ENCODE data around the gene ZNF165.

DNA sequence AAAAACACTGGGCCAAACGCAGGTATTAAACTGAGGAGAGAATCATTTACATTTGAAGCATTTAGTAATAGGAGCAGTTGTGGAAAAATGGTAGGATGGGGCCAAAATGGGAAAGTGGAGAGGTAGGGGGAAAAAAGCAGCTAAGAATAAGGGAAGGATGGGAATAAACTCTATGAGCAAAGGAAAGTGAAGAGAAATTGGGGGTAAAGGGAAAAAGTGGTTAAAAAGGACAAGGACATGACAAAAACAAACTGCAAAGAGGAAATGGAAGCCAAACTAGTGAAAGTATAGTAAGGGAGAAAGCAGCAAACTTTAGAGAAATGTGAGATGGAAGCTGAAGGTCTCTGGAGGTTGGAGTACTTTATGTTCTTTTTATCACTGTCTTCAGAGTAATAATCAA lies 37.8 kb downstream of the ZNF165 start:
- TF ChIP-seq ZFP3 (CRISPR knock-in tag; IDR thresholded peaks at IDR 0.05) (no peak), OSR1 (CRISPR knock-in tag; IDR thresholded peaks at IDR 0.05) (no peak), ZNF70 (CRISPR knock-in tag; IDR thresholded peaks at IDR 0.05) (no peak), BACH2 (CRISPR knock-in tag; IDR thresholded peaks at IDR 0.05; ENCODE audit: borderline replicate concordance) (no peak), CSDC2 (CRISPR knock-in tag; IDR thresholded peaks at IDR 0.05) (no peak), TCF4 (CRISPR knock-in tag; IDR thresholded peaks at IDR 0.05; ENCODE audit: borderline replicate concordance) (no peak), ZNF8 (CRISPR knock-in tag; IDR thresholded peaks at IDR 0.05) (no peak), ARNTL (CRISPR knock-in tag; IDR thresholded peaks at IDR 0.05; ENCODE audit: borderline replicate concordance, low read depth) (no peak), PPARA (CRISPR knock-in tag; IDR thresholded peaks at IDR 0.05; ENCODE audit: borderline replicate concordance) (no peak), ZNF565 (CRISPR knock-in tag; conservative IDR thresholded peaks at IDR 0.05; ENCODE audit: low read depth) (no peak), ZFP30 (CRISPR knock-in tag; IDR thresholded peaks at IDR 0.05) (no peak)
- TF ChIP-seq, protein P1, sequence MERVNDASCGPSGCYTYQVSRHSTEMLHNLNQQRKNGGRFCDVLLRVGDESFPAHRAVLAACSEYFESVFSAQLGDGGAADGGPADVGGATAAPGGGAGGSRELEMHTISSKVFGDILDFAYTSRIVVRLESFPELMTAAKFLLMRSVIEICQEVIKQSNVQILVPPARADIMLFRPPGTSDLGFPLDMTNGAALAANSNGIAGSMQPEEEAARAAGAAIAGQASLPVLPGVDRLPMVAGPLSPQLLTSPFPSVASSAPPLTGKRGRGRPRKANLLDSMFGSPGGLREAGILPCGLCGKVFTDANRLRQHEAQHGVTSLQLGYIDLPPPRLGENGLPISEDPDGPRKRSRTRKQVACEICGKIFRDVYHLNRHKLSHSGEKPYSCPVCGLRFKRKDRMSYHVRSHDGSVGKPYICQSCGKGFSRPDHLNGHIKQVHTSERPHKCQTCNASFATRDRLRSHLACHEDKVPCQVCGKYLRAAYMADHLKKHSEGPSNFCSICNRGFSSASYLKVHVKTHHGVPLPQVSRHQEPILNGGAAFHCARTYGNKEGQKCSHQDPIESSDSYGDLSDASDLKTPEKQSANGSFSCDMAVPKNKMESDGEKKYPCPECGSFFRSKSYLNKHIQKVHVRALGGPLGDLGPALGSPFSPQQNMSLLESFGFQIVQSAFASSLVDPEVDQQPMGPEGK (CRISPR knock-in tag; IDR thresholded peaks at IDR 0.05; ENCODE audit: borderline replicate concordance), result no peak
- TF ChIP-seq, protein P2, sequence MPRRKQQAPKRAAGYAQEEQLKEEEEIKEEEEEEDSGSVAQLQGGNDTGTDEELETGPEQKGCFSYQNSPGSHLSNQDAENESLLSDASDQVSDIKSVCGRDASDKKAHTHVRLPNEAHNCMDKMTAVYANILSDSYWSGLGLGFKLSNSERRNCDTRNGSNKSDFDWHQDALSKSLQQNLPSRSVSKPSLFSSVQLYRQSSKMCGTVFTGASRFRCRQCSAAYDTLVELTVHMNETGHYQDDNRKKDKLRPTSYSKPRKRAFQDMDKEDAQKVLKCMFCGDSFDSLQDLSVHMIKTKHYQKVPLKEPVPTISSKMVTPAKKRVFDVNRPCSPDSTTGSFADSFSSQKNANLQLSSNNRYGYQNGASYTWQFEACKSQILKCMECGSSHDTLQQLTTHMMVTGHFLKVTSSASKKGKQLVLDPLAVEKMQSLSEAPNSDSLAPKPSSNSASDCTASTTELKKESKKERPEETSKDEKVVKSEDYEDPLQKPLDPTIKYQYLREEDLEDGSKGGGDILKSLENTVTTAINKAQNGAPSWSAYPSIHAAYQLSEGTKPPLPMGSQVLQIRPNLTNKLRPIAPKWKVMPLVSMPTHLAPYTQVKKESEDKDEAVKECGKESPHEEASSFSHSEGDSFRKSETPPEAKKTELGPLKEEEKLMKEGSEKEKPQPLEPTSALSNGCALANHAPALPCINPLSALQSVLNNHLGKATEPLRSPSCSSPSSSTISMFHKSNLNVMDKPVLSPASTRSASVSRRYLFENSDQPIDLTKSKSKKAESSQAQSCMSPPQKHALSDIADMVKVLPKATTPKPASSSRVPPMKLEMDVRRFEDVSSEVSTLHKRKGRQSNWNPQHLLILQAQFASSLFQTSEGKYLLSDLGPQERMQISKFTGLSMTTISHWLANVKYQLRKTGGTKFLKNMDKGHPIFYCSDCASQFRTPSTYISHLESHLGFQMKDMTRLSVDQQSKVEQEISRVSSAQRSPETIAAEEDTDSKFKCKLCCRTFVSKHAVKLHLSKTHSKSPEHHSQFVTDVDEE (CRISPR knock-in tag; IDR thresholded peaks at IDR 0.05), result no peak

Measured in SK-N-SH treated with all-trans-retinoic acid at 6 μM for 48 hours (cell line).